K562 (cell line): ENCODE measurements around the gene CTDSPL2. TPM values are rescaled to one million over a fixed set of nuclear protein-coding genes. Genes with fewer than 3 reads are reported as not detected.

Source experiments
- BRD4 ChIP-seq: fragments of 200-600 bp; sonication (generic); IDR thresholded peaks from 2 replicates; pipeline ENCODE4 v1.6.1; 2017; ENCODE audit warnings: inconsistent platforms
- CREB3L1 ChIP-seq: fragments of 450-650 bp; IDR thresholded peaks from 2 replicates; pipeline ENCODE4 v1.6.1; 2014; ENCODE audit warnings: low read depth, mild to moderate bottlenecking, moderate library complexity, borderline replicate concordance
- FOXK1 ChIP-seq: sonication (generic); formaldehyde crosslinking; IDR thresholded peaks from 2 replicates; pipeline ENCODE4 v1.8.0; 2022; ENCODE audit warnings: missing genetic modification reagents, mild to moderate bottlenecking, borderline replicate concordance
- GATAD2B ChIP-seq: fragments of 450-650 bp; IDR thresholded peaks from 2 replicates; pipeline ENCODE4 v1.6.1; 2017; ENCODE audit warnings: mild to moderate bottlenecking, borderline replicate concordance
- ID3 ChIP-seq, 2 experiments: fragments of 250-450 bp in 1 of 2; fragments of 450-650 bp in 1 of 2; sonication (Bioruptor Pico) in 1 of 2; IDR thresholded peaks; 2 replicates each; pipeline versions ENCODE4 v1.6.1 to v1.8.0; 2016 to 2021; ENCODE audit warnings: mild to moderate bottlenecking in 2 of 2, moderate library complexity in 2 of 2, missing compliant biosample characterization in 1 of 2, missing genetic modification characterization in 1 of 2
- POU5F1 ChIP-seq: fragments of 150-350 bp; IDR thresholded peaks from 2 replicates; pipeline ENCODE4 v1.6.1; 2014; ENCODE audit warnings: borderline replicate concordance, low read length, low read depth, mild to moderate bottlenecking; ENCODE audit not compliant: partially characterized antibody
- PPARD ChIP-seq: fragments of 250-450 bp; sonication (Bioruptor Pico); IDR thresholded peaks from 2 replicates; pipeline ENCODE4 v1.8.0; 2022; ENCODE audit warnings: inconsistent platforms, mild to moderate bottlenecking, moderate library complexity
- SIRT6 ChIP-seq: IDR thresholded peaks from one replicate; pipeline ENCODE4 v1.6.1; 2012; ENCODE audit warnings: low read depth, mild to moderate bottlenecking, control low read depth, inconsistent platforms, low read length, moderate library complexity
- SMARCB1 ChIP-seq: IDR thresholded peaks from 2 replicates; pipeline ENCODE4 v1.6.1; 2011; ENCODE audit warnings: improper control_type of control experiment, low read depth; ENCODE audit not compliant: insufficient read length
- ZHX1 ChIP-seq: fragments of 150-350 bp; conservative IDR thresholded peaks from 2 replicates; pipeline ENCODE4 v1.6.1; 2014; ENCODE audit warnings: low read length
- ZNF347 ChIP-seq: fragments of 450-650 bp; formaldehyde crosslinking; IDR thresholded peaks from 2 replicates; pipeline ENCODE4 v1.4.0; 2020; ENCODE audit warnings: low read depth, mild to moderate bottlenecking, moderate library complexity
- polyA plus RNA-seq, 8 experiments: library from polyadenylated mRNA; depleted of rRNA in 4 of 8; stranded (reverse) in 5 of 8; unstranded in 3 of 8; fragments of >200 nt; fragmentation: Nextera tagmentation in 2 of 8; fragmentation: Illumina TruSeq in 1 of 8; extraction: Ambion mirVana in 2 of 8; extraction: Trizol in 1 of 8; gene quantifications; 2 replicates each; pipeline versions ENCODE4 v1.2.1 to v1.2.3, GENCODE V29; 2011 to 2014; ENCODE audit warnings: inconsistent platforms in 1 of 8, missing spikeins in 1 of 8
- total RNA-seq, 7 experiments: library from RNA; depleted of rRNA in 6 of 7; stranded (reverse); fragments of >200 nt in 6 of 7; fragmentation: Illumina TruSeq in 2 of 7; extraction: Trizol in 2 of 7; gene quantifications; 2 replicates each; pipeline versions ENCODE4 v1.2.1 to v1.2.3, GENCODE V29; 2011 to 2021; ENCODE audit warnings: low replicate concordance in 1 of 7
- TF ChIP-seq, protein P1 (sequence below): sonication (generic); formaldehyde crosslinking; IDR thresholded peaks from 2 replicates; pipeline ENCODE4 v1.9.0; 2022; ENCODE audit warnings: mild to moderate bottlenecking, missing genetic modification reagents

Gene CTDSPL2
- total and polyA plus RNA-seq, 9 of the 15 experiments (the other 6 are each of a cell fraction or from before 2014, with no cell fraction given): 16.8 to 79.0 (median 53.1) TPM

- TF ChIP-seq ZHX1 (no peak), FOXK1 (CRISPR knock-in tag) (no peak), ZNF347 (CRISPR knock-in tag) (no peak), CREB3L1 (peak; percentile 43; the same call in 1 of the 2 replicates), POU5F1 (no peak), SIRT6 (no peak), ID3 (CRISPR knock-in tag; IDR thresholded peaks at IDR 0.05) (no peak), ID3 (tag; IDR thresholded peaks at IDR 0.05) (0 out of 2 replicates have a peak, but pooled peaks have one; percentile 13), PPARD (CRISPR knock-in tag) (no peak), SMARCB1 (no peak), BRD4 (peak; percentile 97), GATAD2B (0 out of 2 replicates have a peak, but pooled peaks have one; percentile 18)
- TF ChIP-seq, protein P1, sequence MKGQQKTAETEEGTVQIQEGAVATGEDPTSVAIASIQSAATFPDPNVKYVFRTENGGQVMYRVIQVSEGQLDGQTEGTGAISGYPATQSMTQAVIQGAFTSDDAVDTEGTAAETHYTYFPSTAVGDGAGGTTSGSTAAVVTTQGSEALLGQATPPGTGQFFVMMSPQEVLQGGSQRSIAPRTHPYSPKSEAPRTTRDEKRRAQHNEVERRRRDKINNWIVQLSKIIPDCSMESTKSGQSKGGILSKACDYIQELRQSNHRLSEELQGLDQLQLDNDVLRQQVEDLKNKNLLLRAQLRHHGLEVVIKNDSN (CRISPR knock-in tag): 0 out of 2 replicates have a peak, but pooled peaks have one; percentile 46
These were observed at the start of gene CTDSPL2 (continued) for GRCh38 chr15:44426975-44427755.
